Upper lobe of left lung (tissue), 4 donors: ENCODE measurements around the gene CDH22.

Experiments used
- CTCF ChIP-seq, 6 experiments: fragments of 450-650 bp in 4 of 6; fragments of 200-600 bp in 2 of 6; sonication (generic) in 2 of 6; IDR thresholded peaks; one replicate each; pipeline ENCODE4 v1.5.1; 2016 to 2019; ENCODE audit warnings: antibody characterized with exemption in 6 of 6
- EP300 ChIP-seq, 4 donors: sonication (generic); formaldehyde crosslinking; IDR thresholded peaks; one replicate each; pipeline ENCODE4 v1.5.1; 2017; ENCODE audit warnings: antibody characterized with exemption in 4 of 4, control low read depth in 2 of 4
- POLR2A ChIP-seq, 4 donors: fragments of 450-650 bp; IDR thresholded peaks; one replicate each; pipeline ENCODE4 v1.5.1; 2016 to 2017; ENCODE audit warnings: antibody characterized with exemption in 4 of 4, mild to moderate bottlenecking in 2 of 4
- POLR2AphosphoS5 ChIP-seq, 2 donors: sonication (generic); formaldehyde crosslinking; IDR thresholded peaks; one replicate each; pipeline ENCODE4 v1.5.1; 2017; ENCODE audit warnings: antibody characterized with exemption in 2 of 2

GRCh38 chr20:46172961-46173536 is 135.2 kb downstream of the CDH22 start:
- TF ChIP-seq POLR2A (IDR thresholded peaks at IDR 0.05) (no peak), CTCF (IDR thresholded peaks at IDR 0.05) (no peak), EP300 (IDR thresholded peaks at IDR 0.05) (no peak), POLR2AphosphoS5 (IDR thresholded peaks at IDR 0.05) (no peak)
